Stimulated activated CD4-positive, alpha-beta T cell treated with anti-CD3 and anti-CD28 coated beads, Interleukin-4, amount 100 ng/mL, for 48 hours (primary cell): ENCODE data around the gene CST1.
"Not testable (repeated sequence)": the region's sequence is repeated elsewhere in the genome, so short reads cannot be mapped to it uniquely, and the experiment has no call there.

Experiments
- DNase-seq, 2 donors: peaks; one replicate each; pipeline ENCODE4 v3.0.0-alpha.2; 2020; ENCODE audit warnings: low read depth in 2 of 2

CST1 gene, protein sequence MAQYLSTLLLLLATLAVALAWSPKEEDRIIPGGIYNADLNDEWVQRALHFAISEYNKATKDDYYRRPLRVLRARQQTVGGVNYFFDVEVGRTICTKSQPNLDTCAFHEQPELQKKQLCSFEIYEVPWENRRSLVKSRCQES

DNA sequence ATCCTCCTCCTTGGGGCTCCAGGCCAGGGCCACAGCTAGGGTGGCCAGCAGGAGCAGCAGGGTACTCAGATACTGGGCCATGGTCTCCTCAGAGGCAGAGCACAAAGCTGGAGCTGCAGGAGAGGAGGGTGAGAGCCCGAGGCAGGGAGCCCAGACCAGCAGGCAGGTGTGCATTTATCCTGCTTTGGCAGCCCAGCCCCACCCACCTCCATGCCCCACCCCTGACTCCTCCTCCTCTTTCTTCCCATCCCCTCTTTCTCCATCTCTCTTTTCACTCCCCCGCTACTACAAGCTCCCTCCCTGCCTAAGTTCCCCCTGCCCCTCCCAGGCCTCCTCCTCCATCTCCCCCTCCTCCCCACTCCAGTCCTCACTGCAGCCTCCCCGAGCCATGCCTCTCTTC, at the start of gene CST1:
Gene CST1 (minus strand): TSS at position 150 of the 400 bp plus-strand sequence. CDS start 69 bp downstream, at position 81.
- DNase-seq: not testable (repeated sequence)

DNA sequence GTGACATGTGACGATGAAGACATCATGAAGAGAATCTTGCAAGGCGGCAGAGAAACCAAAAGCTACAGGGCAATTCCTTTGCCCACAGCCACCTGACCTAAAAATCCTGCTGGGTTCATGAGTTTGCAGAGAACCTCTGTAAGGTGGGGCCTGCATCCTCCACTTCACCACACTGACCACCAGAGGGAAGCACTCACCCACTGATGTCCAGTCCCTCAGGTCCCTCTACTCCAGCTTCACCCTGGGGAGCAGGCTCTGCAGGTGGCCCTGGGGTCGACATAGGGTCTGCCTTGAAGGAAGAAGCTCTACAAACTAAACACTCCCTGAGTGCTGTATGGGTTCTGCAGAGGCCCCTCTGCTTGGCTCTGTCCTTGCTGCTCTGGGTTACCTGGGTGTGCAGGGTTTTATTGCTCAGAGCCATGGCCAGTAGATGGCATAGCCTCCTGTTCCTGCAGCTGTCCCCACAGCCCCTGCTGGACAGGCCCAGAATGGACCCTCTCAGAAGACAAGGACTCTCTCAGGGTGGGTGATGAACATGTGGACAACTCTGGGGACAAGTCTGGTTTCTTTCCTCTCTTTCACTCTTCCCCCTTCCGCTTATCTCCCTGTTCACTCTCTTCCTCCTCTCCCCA, 48.6 kb upstream of the CST1 start:
- DNase-seq: peak; percentile 2 to 24

DNA sequence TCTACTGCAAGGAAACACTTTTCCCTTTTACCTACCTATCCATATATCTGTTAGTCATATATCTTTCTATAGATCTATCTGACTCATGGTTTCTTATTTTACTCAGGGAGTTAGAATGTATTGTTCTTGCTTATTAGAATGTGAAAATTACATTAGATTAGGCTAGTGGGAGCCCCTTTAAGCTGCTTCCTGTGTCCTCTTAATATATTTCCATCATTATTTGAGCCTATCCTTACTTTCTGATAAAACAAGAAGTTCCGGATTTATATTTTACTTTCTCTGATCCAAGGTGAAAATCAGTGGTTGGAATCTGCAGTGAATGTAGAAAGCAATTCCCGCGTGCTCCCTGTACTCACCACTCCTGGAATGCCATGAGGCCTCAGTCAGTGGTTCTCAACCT, 44.8 kb upstream of the CST1 start:
- no peak for DNase-seq

DNA sequence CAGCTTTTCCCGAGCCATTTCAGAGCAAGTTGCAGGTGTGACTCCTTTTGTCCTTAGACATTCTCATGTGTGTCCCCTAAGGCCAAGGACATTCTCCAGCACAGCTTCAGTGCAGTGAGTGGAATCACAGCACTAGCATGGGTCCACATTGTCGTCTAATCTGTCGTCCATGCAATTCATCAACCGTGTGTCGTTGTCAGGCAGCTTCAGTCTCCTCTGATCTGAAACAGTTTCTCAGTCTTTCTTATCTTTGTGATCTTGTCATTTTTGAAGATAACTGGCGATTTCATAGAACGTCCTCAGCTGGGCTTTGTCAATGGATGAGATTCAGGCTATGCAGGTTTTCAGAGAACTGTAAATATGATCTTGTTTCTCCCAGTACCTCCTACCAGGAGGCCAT, 44.1 kb upstream of the CST1 start:
- no peak for DNase-seq

DNA sequence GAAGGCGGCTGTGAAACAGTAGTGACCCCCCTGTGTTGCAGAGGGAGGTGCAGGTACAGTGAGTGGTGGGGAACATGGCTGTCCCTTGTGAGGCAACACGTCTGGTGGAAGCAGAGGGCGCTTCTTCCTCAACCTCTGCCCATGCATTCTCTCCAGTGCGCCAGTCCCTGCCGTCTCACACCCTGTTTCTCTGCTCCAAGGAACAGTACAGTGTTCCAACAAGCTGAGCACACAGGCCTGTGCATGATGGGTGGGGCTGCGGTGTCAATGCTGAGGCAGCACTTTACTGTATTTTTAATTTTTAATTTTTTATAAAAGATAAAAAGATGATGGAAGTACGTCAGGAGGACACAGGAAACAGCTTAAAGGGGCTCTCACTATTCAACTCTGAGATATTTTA, 43.3 kb upstream of the CST1 start:
- no peak for DNase-seq

DNA sequence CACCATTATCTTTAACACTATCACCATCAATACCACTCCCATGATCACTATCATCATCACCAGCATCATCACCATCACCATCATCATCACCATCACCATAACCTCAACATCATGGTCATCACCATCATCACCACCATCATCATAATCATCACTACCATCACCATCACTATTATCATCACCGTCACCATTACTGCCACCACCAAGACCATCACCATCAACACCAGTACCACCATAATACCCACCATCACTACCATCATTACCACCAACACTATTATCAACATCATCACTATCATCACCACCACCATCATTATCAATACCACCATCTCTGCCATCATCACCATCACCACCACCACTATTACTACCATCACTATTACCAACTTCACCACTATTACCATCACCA, 32.7 kb upstream of the CST1 start:
- DNase-seq: no peak

DNA sequence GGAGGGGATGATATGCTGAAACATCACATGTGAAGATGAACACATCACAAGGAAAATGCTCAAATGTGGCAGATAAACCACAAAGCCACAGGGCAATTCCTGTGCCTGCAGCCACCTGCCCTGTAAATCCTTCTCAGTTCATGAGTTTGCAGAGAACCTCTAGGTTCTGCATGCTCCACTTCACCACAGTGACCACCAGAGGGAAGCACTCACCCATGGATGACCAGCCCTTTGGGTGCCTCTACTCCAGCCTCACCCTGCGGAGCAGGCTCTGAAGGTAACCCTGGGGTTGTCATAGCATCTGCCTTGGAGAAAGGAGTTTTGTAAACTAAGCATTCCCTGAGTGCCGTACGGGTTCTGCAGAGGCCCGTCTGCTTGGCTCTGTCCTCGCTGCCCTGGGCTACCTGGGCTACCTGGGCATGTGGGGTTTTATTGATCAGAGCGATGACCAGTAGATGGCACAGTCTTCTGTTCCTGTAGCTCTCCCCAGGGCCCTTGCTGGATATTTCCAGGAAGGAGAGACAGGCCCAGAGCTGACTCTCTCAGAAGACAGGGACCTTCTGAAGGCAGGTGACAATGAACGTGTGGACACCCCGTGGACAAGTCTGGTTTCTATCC, 31.7 kb upstream of the CST1 start:
- DNase-seq: peak; percentile 6

DNA sequence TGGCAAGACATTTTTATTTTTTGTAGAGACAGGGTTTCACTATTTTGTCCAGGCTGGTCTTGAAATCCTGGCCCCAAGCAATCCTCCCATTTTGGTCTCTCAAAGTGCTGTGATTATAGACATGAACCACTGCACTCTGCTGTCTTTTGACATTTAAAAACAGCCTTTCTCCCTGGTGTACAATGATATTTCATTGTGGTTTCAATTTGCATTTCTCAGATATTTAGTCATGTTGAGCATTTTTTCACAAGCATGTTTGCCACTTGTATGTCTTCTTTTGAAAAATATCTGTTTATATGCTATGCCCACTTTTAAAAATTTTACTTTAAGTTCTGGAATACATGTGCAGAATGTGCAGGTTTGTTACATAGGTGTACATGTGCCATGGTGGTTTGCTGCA, 27.9 kb upstream of the CST1 start:
- not testable (repeated sequence) for DNase-seq

DNA sequence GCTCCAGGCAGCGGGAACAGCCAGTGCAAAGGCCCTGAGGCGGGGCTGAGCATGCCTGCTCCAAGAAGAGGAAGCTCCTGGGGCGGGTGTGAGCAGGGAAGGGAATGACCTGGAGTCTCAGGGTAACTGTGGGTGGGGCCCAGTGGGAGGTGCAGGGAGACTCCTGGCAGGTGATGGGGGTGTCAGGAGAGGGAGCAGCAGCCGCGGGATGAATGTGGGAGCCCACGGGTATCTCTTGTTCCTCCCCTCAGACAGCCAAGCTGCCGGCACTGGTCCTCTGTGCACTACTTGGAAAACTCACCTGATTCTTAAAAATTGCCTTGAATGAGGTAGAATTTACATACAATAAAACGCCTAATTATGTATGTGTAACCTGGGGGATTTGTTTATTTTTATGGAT, 26.6 kb upstream of the CST1 start:
- not testable (repeated sequence) for DNase-seq

DNA sequence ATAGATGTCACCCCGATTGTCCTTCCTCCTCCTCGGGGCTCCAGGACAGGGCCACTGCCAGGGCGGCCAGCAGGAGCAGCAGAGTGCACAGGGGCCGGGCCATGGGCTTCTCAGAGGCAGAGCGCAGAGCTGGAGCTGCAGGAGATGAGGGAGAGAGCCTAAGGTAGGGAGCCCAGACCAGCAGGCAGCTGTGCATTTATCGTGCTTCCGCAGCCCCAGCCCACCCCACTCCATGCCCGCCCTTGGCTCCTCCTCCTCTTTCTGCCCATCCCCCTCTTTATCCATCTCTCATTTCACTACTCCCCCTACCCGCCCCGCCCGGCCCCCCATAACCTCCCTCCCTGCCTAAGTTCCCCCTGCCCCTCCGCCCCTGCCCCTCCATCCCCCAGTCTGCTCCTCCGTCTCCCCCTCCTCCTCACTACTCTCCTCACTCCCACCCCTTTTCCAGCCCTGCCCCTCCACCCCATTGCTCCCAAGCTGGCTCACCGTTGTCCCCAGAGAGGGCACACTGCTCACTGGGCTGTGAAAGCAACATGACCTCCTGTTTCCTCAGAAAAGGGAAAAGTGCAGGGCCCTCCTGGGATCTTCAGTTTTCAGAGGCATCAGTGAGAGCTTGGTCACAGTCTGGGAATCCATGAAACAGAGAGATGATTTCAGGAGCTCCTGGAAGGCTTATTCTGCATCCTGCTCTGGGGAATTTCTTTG, 25.5 kb upstream of the CST1 start:
- DNase-seq: no peak

DNA sequence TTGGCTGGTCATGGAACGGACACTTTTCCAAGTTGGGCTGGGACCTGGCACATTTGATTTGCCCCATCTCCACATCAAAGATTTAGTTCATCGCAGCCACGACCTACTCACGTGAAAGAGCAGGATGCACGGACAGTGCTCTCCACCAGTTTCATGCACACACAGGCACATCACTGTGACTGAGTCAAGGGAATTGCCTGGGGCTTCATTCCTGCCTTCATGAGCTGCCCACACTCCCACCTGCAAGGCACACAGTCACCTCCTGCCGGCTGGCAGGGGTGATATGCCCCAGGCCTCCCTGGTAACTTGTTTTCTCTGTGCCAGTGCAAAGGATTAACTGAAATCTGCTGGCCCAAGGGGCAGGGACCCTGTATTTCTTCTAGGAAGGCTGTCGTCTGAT, 23.3 kb upstream of the CST1 start:
- no peak for DNase-seq

DNA sequence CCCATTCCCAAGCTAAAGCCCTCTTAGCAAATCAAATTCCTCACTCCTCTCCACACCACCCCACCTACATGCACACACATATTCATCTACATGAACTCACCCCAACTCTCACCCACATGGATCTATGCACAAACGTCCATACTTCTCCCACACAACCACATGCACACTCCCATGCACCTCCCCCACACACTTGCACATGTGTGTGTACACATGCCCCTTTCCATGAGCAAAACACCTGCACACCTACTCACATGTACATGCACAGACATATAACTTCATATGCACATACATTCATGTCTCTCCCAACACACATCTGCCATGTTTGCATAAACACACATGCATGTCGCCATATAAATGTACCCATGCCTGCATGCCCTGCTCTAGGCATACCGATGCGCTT, 22.8 kb upstream of the CST1 start:
- no peak for DNase-seq

DNA sequence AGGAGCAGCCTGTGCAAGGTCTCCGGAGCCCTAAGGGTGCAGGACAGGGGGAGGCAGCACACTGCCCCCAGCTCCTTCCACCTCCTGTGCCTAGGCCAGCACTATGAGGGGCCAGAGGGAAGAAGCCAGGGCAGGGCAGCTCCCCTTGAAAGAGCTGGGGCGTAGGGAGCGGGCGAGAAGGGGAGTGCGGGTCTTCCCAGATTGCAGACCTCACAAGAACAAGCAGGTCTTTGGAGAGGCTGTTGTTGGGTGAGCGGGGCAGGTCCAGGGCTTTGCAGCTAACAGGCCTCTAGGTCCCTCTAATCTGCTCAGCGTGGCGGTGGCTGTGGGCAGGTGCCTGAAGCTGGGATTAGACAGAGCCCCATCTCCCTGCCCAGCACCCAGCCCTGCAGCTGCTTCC, 22.4 kb upstream of the CST1 start:
- DNase-seq: no peak

DNA sequence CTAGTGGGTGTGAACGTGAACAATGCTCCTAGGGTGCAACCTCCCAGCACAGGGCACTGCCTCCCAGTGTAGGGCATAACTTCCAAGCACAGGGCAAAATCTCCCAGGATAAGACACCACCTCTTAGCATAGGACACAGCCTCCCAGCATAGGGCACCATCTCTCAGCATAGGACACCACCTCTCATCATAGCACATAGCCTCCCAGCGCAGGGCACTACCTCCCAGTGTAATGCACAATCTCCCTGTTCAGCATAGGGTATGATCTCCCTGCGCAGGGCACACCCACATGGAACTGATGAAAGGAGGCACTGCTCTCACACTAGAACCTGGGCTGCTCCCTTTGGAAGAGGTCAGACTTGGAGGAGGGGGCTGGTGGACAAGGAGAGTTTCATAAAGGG, 21.3 kb upstream of the CST1 start:
- no peak for DNase-seq

DNA sequence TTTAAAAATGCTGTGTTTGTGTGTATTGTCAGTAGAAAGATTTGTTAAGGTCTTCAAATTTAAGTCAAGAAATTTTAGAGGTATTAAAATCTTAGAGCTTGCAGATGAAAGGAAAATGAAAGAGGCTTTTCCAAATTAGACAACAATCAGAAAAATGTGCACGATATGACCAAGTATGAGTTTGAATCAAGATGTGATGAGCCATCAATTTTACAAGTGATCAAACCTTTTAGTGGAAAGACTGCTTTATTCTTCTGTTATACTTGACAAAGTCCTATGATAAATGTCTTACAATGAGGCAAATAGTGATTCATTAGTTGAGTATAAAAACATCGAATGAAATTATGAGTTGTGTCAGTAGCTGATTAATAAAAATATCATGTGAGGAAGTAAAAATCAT, 19.6 kb upstream of the CST1 start:
- DNase-seq: no peak

DNA sequence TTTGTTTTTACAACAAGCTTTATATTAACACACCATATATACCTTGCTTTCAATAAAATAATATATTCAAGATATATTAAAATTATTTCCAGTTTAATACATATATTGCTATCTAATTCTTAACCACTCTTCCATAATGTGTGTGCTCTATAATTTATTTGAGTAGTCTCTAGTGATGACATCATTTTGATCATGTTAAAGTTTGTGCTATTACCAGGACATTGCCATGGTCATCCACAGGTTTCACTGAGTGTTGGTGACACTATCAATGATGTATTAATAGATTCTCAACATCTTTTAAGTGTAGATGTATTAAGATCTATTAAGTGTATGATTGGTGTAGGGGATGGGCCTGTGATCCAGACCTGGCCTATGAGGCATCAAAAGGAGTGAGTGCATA, 17.8 kb upstream of the CST1 start:
- DNase-seq: not testable (repeated sequence)

DNA sequence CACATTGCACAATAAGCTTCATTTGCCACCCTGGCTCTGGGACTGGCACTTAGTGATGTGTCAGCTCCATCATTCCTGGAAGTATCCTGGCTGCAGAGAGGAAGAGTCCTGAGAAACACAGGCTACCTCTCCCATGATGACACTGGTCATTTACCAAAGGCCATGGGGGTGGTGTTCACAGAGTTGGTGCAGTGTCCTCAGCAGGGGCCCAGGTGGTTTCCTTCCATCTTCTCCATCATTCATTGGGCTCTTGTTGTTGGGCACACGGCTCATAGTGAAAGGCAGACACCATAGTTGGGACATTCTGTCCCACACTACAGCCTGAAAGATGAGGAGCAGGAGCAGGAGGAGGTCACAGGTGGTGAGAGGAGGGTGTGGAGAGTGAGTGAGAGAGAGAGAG, 15.8 kb upstream of the CST1 start:
- DNase-seq: no peak

DNA sequence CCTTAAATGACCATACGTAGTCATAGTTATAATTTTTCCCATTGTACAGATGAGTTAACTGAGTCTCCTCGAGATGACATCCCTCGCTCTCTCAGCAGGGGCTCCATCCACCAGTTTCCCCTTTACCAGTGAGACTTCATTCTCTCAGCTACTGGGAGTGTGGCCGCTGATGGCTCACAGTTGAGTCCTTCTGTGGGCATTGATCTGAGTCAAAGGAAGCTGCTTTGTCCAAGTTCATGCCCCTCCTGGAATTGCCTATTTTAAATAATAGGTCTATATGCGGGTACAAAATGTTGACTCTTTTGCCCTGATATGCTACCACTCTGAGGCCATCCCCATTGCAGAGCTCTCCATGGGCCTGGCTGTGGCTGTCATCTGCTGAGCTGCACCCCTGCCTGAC, 14.8 kb upstream of the CST1 start:
- no peak for DNase-seq

DNA sequence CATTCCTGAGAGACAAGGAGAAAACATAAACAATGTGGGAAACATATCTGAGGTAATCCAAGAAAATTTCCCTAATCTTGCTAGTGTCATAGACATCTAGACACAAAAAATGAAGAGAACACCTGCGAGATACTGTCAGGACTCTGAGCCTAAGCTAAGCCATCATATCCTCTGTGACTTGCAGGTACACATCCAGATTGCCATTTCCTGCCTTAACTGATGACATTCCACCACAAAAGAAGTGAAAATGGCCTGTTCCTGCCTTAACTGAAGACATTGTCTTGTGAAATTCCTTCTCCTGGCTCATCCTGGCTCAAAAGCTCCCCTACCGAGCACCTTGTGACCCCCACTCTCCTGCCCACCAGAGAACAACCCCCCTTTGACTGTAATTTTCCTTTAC, 13.9 kb upstream of the CST1 start:
- DNase-seq: not testable (repeated sequence)

DNA sequence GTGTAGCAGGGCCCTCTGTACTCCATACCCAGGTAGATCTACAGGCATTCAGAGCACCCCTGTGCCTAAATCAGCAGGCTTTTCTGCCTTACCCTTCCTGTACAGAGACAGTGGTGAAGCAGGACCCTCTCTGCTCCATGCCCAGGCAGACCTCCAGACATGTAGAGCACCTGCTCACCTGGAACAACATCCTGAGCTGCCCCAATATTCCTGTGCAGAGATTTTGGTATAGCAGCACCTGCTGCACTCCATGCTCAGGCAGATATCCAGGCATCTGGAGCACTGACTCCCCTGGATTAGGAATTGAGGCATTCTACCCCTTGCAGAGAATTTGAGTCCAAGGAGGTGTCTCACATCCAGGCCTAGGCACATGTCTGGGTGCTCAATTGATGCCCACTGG, 12.6 kb upstream of the CST1 start:
- DNase-seq: no peak

DNA sequence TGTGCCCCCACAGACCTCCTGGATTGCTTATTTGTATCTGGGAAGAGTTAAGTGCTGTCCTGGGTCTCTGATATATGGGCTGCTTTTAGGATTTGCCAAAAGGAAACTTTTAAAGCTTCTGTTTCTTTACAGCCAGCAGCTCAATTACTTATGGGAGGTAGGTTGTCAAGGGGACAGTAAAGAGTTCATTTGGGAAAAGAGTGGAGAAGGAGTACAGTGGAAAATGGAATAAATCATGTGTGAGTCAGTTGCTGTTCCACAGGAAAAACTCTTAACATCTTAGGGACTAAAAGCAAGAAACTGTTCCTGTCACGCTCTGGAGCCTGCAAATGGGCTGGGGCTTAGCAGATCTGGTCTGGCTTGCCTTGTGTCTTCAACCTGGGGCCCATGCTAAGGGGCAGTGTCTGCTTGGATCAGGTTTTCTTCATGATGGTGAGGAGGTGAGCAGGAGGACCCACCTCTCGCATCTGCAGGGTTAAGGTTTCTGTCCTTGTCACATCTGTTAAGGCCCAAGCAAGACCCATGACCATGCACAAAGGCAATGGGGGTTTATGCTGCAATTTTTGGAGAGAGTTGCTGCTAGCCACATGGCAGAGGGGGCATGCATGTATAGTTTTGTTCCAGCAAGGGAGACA, 8.7 kb upstream of the CST1 start:
- DNase-seq: no peak

DNA sequence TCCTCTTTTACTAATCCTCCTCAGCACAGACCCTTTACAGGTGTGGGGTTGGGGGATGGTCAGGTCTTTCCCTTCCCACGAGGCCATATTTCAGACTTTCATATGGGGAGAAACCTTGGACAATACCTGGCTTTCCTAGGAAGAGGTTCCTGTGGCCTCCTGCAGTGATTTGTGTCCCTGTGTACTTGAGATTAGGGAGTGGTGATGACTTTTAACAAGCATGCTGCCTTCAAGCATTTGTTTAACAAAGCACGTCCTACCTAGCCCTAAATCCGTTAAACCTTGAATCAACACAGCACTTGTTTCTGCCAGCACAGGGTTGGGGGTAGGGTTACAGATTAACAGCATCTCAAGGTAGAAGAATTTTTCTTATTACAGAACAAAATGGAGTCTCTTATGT, 6.1 kb upstream of the CST1 start:
- DNase-seq: not testable (repeated sequence)
